HG03039 (cell line): Measurements from ENCODE around the gene EXOSC9.
"Not testable (repeated sequence)": the region's sequence is repeated elsewhere in the genome, so short reads cannot be mapped to it uniquely, and the experiment has no call there.

Experiments used
- ATAC-seq: cut with Tn5 transposase; IDR thresholded peaks from one replicate; pipeline ENCODE4 v1.9.1; 2021; ENCODE audit warnings: mild to moderate bottlenecking, moderate library complexity; ENCODE audit not compliant: unreplicated experiment

EXOSC9 gene

GRCh38 chr4:121800961-121801714 lies at the start of gene EXOSC9:
TSS of gene EXOSC9 (plus strand) at chr4:121801323. CDS start at chr4:121801425, 102 bp downstream.
- peak; percentile 77 for ATAC-seq

DNA sequence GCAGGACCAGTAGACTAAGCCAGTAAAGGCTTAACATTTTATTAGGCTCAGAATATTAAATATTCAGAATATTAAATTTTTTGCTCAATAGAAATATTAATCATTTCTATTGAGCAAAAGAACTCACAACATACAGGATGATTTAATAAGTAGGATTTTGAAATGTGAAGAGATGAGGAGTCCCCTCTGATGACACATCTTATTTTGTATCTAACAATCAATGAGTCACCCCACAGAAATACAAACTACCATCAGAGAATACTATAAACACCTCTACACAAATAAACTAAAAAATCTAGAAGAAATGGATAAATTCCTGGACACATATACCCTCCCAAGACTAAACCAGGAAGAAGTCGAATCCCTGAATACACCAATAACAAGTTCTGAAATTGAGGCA lies 49.0 kb upstream of the EXOSC9 start:
- ATAC-seq, result not testable (repeated sequence)

- ATAC-seq, result no peak
Observed at GRCh38 chr4:121758925-121759568, 42.1 kb upstream of the EXOSC9 start.

- no peak for ATAC-seq
Observed at GRCh38 chr4:121760205-121760604, 40.9 kb upstream of the EXOSC9 start.

- no peak for ATAC-seq
Observed at GRCh38 chr4:121764303-121764701, 36.8 kb upstream of the EXOSC9 start.

DNA sequence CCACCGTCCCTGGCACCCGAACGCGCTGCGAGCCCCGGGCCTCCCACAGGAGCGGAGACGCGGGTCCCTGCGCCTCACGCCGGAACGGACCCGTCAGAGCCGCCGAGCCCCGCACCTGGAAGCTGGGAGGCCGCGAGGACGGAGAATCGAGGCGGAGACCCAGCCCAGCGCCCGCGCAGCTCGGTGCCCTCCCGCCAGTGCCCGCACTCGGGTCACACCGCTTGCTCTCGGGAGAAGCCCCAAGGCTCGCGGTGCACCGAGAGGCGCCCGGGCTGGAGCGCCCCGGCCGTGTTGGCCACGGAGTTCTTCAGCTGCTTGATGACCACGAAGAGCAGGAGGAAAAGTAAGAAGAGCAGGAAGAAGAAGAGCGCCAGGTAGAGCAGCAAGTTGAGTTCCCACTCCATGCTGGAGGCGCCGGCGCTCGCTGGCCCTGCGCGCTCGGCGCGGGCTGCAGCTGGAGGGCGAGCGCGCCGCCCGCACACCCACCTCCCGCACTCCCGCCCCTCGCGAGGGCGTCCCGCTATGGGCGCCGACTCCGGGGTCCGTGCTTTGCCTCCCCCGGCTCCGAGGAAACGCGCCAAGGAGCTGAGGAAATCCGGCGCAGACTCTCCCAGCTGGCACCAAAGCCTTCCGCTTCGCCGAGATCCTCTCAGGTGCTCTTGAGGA lies 36.3 kb upstream of the EXOSC9 start, which contains the start of gene SMIM43:
TSS of gene SMIM43 (minus strand) at position 463 of the 666 bp plus-strand sequence. CDS start at position 404, 59 bp downstream.
- no peak for ATAC-seq

DNA sequence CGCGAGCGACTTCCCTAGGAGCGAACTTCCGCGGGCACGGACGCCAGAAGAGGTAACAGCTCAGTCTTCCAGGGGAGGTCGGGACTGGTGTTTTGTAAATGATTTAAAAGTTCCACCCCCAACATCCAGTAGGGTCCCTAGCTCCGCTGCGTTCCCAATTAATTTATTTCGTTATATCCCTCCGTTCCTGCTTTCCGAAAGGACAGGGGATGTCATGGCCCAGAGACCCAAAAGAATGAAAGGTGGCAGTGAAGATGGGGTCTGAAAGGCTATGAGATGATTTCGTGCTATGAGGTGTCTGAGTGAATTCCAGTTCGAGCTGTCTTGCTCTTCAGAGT lies 35.8 kb upstream of the EXOSC9 start:
- no peak for ATAC-seq

DNA sequence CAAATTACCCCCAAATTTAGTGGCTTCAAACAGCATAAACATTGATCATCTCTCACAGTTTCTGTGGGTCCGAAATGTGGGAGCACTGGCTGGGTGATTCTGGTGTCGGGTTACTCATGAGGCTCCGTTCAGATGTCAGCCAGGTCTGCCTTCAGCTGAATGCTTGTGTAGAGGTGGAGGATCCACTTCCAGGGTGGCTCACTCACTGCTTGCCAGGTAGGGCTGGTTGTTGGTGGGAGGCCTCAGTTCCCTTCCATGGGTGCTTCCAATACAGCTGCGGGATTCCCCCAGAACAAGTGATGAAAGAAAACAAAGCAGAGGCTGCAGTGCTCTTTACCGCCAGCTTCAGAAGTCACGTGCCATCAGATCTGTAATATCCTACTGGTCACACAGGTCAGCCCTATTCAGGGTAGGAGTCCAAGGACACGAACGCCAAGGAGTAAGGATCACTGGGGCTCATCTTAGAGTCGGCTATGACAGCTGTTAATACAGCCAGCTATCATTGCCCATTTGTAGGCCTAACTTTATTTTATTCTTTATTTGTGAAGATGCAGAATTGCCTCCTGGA lies 35.1 kb upstream of the EXOSC9 start:
- no peak for ATAC-seq

GRCh38 chr4:121767166-121767565 lies 34.0 kb upstream of the EXOSC9 start:
- ATAC-seq, result no peak

DNA sequence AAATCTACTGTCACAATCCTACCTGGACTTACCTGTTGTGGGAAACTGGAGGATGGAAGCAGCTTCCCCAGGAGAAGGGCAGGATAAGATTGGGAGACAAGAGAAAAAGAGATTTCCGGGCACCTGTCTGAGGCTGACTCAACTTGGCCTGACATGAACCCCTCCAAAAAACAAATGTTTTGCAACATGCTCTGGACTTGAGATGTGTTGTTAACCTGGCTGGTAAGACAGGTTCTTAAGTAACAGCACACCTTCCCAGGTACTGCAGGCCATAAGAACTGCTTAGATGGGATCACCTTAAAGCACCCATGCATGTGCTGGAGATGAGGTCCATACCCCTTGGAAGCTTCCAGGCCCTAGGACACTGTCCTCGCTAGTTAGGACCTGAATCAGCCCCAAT lies 31.8 kb upstream of the EXOSC9 start:
- ATAC-seq, result no peak

- ATAC-seq, result no peak
Observed at GRCh38 chr4:121771869-121772268, 29.3 kb upstream of the EXOSC9 start.

DNA sequence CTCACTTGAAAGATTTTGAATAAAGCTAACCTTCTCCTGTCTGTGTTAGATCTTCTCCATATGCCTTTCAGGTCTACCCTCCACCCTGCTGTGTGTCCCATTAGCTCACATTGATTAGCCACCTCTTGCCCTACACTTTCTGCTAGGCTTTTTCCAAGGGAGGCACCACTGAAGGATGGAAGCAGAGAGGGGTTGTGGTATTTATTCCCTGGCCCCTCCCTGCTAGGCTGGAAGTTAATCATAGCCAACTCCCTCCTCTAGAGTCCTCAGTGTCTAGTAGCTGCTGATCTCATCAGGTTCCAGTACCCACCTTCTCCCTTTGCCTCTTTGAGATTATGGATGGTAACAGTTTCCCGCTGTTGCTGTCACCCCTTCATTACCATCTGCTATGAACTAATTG lies 27.2 kb upstream of the EXOSC9 start:
- ATAC-seq, result no peak

GRCh38 chr4:121776610-121777401 lies 24.3 kb upstream of the EXOSC9 start:
- ATAC-seq, result no peak

DNA sequence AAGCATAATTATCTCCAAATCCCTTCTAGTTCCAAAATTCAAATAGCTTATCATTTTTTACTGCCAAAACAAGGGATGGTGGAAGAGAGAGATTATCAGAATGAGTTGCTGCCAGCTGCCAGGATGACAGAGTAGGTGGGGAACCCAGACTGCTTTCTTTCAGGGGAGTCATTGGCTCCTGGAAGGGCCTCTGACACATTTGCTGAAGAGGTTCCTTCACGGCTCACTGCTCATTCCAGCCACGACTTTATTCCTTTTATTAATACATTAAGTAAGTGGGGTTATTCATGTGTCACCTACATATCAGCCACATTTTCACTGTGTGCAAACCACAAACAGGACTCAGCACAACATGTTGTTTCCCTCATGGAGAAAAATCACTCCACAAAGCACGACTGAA lies 23.5 kb upstream of the EXOSC9 start:
- peak; percentile 65 for ATAC-seq

- ATAC-seq, result no peak
Observed at GRCh38 chr4:121778991-121779628, 22.0 kb upstream of the EXOSC9 start.

- ATAC-seq, result no peak
Observed at GRCh38 chr4:121783210-121783609, 17.9 kb upstream of the EXOSC9 start.

DNA sequence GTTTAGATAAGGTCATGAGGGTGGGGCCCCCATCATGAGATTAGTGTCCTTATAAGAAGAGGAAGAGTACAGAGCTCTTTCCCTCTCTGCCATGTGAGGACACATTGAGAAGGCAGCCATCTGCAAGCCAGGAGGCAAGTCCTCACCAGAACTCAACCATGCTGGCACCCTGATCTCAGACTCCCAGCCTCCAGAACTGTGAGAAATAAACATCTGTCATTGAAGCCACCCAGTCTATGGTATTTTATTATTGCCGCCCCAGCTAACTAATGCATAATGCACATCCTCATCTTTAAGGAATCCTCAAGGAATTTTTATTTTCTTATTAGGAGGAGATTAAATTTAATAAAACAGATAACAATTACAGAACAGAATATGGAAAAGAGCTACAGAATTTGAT lies 16.7 kb upstream of the EXOSC9 start:
- ATAC-seq, result no peak

- no peak for ATAC-seq
Observed at GRCh38 chr4:121784975-121785374, 16.1 kb upstream of the EXOSC9 start.

- no peak for ATAC-seq
Observed at GRCh38 chr4:121785479-121785878, 15.6 kb upstream of the EXOSC9 start.

DNA sequence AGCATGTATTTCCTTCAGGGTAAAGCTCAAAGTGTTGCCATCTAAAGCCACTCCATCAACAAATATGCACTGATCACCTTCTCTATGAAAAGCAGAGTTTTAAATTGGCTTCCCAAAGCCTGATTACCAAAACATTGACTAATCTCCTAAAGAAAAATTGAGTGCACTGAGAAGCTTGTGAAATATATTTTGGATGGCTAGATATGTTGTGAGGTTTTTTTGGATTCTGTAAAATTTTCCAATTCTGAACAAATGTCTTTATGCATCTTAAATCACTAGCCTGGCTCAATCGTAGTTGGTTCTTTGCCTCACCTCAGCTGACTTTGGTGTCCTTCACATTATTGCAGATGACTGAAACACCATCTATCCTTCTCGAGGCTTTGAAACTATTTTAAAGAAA lies 14.9 kb upstream of the EXOSC9 start:
- ATAC-seq, result no peak
